K562 (cell line): Measurements from ENCODE around the gene KCNN4. TPM values are rescaled to one million over a fixed set of nuclear protein-coding genes. Genes with fewer than 3 reads are reported as not detected.
A peak's percentile ranks its signal among the peaks of the same experiment; 100 is the strongest.

Experiments
- BRF2 ChIP-seq: IDR thresholded peaks from 3 replicates; pipeline ENCODE4 v1.6.1; 2011; ENCODE audit warnings: borderline replicate concordance, mild to moderate bottlenecking; ENCODE audit not compliant: insufficient read length, insufficient read depth
- DMBX1 ChIP-seq: fragments of 250-450 bp; sonication (Bioruptor Pico); IDR thresholded peaks from 2 replicates; pipeline ENCODE4 v1.8.0; 2022; ENCODE audit warnings: inconsistent platforms, mild to moderate bottlenecking, moderate library complexity, borderline replicate concordance
- HNRNPLL ChIP-seq: fragments of 200-400 bp; formaldehyde crosslinking; IDR thresholded peaks from 2 replicates; pipeline ENCODE4 v1.6.1; 2017; ENCODE audit warnings: low read length, low read depth, mild to moderate bottlenecking; ENCODE audit not compliant: poor library complexity, severe bottlenecking
- ILK ChIP-seq: fragments of 450-650 bp; IDR thresholded peaks from 2 replicates; pipeline ENCODE4 v1.6.1; 2016; ENCODE audit warnings: missing genetic modification characterization, low read depth, mild to moderate bottlenecking, missing compliant biosample characterization, moderate library complexity, borderline replicate concordance
- PHB ChIP-seq: fragments of 250-450 bp; sonication (Bioruptor Pico); IDR thresholded peaks from 2 replicates; pipeline ENCODE4 v1.5.0; 2021
- ZNF561 ChIP-seq: fragments of 450-650 bp; formaldehyde crosslinking; conservative IDR thresholded peaks from 2 replicates; pipeline ENCODE4 v1.4.0; 2020; ENCODE audit warnings: mild to moderate bottlenecking, moderate library complexity
- polyA plus RNA-seq, 8 experiments: library from polyadenylated mRNA; depleted of rRNA in 4 of 8; stranded (reverse) in 5 of 8; unstranded in 3 of 8; fragments of >200 nt; fragmentation: Nextera tagmentation in 2 of 8; fragmentation: Illumina TruSeq in 1 of 8; extraction: Ambion mirVana in 2 of 8; extraction: Trizol in 1 of 8; gene quantifications; 2 replicates each; pipeline versions ENCODE4 v1.2.1 to v1.2.3, GENCODE V29; 2011 to 2014; ENCODE audit warnings: inconsistent platforms in 1 of 8, missing spikeins in 1 of 8
- total RNA-seq, 7 experiments: library from RNA; depleted of rRNA in 6 of 7; stranded (reverse); fragments of >200 nt in 6 of 7; fragmentation: Illumina TruSeq in 2 of 7; extraction: Trizol in 2 of 7; gene quantifications; 2 replicates each; pipeline versions ENCODE4 v1.2.1 to v1.2.3, GENCODE V29; 2011 to 2021; ENCODE audit warnings: low replicate concordance in 1 of 7
- TF ChIP-seq, protein P1 (sequence below): fragments of 200-600 bp; sonication (generic); IDR thresholded peaks from one replicate; pipeline ENCODE4 v1.6.1; 2012; ENCODE audit warnings: mild to moderate bottlenecking, low read depth, low read length, inconsistent platforms

The KCNN4 gene
- total and polyA plus RNA-seq, 9 of the 15 experiments (the other 6 are each of a cell fraction or from before 2014, with no cell fraction given): 0.53 to 37.7 (median 25.9) TPM

DNA sequence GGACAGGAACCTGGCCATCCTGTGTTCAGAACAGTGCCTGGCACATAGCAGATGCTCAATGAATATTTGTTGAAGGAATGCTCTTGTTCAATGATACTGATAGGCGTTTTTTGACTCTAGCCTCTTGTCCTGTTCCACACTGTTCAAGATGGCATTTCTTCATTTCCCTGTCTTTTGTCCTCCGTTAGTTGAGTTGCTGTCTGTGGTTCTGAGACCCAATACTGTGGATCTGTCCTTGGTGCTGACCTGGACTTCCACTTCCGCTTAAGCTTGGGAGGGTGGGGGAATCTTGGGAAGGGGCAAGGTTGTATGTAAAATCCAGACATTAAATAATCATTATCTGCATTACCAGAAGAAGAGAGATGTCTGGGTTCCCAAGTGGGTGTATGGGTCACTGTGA lies 8.3 kb upstream of the KCNN4 start (continued):
- TF ChIP-seq, protein P1, sequence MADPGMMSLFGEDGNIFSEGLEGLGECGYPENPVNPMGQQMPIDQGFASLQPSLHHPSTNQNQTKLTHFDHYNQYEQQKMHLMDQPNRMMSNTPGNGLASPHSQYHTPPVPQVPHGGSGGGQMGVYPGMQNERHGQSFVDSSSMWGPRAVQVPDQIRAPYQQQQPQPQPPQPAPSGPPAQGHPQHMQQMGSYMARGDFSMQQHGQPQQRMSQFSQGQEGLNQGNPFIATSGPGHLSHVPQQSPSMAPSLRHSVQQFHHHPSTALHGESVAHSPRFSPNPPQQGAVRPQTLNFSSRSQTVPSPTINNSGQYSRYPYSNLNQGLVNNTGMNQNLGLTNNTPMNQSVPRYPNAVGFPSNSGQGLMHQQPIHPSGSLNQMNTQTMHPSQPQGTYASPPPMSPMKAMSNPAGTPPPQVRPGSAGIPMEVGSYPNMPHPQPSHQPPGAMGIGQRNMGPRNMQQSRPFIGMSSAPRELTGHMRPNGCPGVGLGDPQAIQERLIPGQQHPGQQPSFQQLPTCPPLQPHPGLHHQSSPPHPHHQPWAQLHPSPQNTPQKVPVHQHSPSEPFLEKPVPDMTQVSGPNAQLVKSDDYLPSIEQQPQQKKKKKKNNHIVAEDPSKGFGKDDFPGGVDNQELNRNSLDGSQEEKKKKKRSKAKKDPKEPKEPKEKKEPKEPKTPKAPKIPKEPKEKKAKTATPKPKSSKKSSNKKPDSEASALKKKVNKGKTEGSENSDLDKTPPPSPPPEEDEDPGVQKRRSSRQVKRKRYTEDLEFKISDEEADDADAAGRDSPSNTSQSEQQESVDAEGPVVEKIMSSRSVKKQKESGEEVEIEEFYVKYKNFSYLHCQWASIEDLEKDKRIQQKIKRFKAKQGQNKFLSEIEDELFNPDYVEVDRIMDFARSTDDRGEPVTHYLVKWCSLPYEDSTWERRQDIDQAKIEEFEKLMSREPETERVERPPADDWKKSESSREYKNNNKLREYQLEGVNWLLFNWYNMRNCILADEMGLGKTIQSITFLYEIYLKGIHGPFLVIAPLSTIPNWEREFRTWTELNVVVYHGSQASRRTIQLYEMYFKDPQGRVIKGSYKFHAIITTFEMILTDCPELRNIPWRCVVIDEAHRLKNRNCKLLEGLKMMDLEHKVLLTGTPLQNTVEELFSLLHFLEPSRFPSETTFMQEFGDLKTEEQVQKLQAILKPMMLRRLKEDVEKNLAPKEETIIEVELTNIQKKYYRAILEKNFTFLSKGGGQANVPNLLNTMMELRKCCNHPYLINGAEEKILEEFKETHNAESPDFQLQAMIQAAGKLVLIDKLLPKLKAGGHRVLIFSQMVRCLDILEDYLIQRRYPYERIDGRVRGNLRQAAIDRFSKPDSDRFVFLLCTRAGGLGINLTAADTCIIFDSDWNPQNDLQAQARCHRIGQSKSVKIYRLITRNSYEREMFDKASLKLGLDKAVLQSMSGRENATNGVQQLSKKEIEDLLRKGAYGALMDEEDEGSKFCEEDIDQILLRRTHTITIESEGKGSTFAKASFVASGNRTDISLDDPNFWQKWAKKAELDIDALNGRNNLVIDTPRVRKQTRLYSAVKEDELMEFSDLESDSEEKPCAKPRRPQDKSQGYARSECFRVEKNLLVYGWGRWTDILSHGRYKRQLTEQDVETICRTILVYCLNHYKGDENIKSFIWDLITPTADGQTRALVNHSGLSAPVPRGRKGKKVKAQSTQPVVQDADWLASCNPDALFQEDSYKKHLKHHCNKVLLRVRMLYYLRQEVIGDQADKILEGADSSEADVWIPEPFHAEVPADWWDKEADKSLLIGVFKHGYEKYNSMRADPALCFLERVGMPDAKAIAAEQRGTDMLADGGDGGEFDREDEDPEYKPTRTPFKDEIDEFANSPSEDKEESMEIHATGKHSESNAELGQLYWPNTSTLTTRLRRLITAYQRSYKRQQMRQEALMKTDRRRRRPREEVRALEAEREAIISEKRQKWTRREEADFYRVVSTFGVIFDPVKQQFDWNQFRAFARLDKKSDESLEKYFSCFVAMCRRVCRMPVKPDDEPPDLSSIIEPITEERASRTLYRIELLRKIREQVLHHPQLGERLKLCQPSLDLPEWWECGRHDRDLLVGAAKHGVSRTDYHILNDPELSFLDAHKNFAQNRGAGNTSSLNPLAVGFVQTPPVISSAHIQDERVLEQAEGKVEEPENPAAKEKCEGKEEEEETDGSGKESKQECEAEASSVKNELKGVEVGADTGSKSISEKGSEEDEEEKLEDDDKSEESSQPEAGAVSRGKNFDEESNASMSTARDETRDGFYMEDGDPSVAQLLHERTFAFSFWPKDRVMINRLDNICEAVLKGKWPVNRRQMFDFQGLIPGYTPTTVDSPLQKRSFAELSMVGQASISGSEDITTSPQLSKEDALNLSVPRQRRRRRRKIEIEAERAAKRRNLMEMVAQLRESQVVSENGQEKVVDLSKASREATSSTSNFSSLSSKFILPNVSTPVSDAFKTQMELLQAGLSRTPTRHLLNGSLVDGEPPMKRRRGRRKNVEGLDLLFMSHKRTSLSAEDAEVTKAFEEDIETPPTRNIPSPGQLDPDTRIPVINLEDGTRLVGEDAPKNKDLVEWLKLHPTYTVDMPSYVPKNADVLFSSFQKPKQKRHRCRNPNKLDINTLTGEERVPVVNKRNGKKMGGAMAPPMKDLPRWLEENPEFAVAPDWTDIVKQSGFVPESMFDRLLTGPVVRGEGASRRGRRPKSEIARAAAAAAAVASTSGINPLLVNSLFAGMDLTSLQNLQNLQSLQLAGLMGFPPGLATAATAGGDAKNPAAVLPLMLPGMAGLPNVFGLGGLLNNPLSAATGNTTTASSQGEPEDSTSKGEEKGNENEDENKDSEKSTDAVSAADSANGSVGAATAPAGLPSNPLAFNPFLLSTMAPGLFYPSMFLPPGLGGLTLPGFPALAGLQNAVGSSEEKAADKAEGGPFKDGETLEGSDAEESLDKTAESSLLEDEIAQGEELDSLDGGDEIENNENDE: no peak
- TF ChIP-seq PHB: no peak
- no peak for TF ChIP-seq ILK (tag)
- TF ChIP-seq ZNF561 (CRISPR knock-in tag): no peak
- TF ChIP-seq BRF2: no peak
- TF ChIP-seq HNRNPLL: no peak
- TF ChIP-seq DMBX1 (CRISPR knock-in tag): peak; percentile 81; the same call in 1 of the 2 replicates
